Testis (tissue), 2 donors: ENCODE data around the gene ERGIC3.

ENCODE experiments used
- POLR2A ChIP-seq: fragments of 450-650 bp; IDR thresholded peaks from one replicate; pipeline ENCODE4 v1.6.1; 2017; ENCODE audit warnings: antibody characterized with exemption, mild to moderate bottlenecking, moderate library complexity
- TF ChIP-seq, protein P1 (sequence below), 3 experiments: fragments of 450-650 bp in 2 of 3; fragments of 200-600 bp in 1 of 3; sonication (generic) in 1 of 3; IDR thresholded peaks; one replicate each; pipeline ENCODE4 v1.5.1; 2016 to 2019; ENCODE audit warnings: antibody characterized with exemption in 3 of 3, mild to moderate bottlenecking in 2 of 3, moderate library complexity in 1 of 3

DNA sequence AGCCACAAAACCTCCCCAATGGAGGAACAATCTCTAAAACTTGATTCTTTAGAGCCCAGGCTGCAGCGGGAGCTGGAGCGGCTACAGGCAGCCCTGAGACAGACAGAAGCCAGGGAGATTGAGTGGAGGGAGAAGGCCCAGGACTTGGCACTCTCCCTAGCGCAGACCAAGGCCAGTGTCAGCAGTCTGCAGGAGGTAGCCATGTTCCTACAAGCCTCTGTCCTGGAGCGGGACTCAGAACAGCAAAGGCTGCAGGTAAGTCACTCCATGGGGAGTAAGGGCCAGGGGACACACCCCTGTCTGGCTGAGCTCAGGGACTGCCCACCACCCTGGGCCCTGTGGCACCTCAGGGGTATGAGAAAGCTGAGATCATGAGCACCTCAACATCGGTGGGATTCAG lies 37.1 kb upstream of the ERGIC3 start:
- TF ChIP-seq, protein P1, sequence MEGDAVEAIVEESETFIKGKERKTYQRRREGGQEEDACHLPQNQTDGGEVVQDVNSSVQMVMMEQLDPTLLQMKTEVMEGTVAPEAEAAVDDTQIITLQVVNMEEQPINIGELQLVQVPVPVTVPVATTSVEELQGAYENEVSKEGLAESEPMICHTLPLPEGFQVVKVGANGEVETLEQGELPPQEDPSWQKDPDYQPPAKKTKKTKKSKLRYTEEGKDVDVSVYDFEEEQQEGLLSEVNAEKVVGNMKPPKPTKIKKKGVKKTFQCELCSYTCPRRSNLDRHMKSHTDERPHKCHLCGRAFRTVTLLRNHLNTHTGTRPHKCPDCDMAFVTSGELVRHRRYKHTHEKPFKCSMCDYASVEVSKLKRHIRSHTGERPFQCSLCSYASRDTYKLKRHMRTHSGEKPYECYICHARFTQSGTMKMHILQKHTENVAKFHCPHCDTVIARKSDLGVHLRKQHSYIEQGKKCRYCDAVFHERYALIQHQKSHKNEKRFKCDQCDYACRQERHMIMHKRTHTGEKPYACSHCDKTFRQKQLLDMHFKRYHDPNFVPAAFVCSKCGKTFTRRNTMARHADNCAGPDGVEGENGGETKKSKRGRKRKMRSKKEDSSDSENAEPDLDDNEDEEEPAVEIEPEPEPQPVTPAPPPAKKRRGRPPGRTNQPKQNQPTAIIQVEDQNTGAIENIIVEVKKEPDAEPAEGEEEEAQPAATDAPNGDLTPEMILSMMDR (IDR thresholded peaks at IDR 0.05) = no peak
- TF ChIP-seq POLR2A = no peak
